Activated T-cell treated with anti-CD3 and anti-CD28 coated beads, Interleukin-2, amount 50 U/mL, for 1 hour (primary cell): ENCODE measurements around the gene MMP7.
"Not testable (repeated sequence)": the region's sequence is repeated elsewhere in the genome, so short reads cannot be mapped to it uniquely, and the experiment has no call there.

Source experiments
- DNase-seq: peaks from one replicate; pipeline ENCODE4 v3.0.0-alpha.2; 2020

Gene MMP7

DNA sequence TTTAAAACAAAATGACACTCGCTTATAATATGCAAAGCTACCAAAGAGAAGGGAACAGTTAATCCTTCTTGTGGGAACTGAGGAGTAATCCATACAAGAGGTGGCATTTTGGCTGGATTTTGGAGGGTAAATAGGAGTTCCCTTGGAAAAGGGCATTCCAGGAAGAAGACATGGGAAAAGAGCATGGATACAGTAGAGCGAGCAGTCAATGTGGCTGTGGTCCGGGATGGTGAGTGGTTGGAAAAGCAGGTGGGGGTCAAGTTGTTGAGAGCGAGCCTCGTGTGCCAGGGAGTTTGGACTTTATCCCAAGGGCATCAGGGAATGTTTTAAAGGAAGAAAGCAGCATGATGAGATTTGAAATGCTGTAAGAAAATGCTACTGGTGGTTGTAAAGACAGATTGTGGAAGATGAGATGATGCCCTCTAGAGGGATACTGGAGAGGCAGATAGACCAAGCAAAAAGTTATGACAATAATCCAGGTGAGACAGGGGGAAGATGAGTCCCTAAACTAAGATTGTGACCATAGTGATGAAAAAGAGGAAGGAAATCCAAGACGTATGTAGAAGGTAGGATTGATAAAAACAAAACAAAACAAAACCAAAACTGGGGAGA is 3.8 kb upstream of the MMP7 start:
- DNase-seq = no peak

DNA sequence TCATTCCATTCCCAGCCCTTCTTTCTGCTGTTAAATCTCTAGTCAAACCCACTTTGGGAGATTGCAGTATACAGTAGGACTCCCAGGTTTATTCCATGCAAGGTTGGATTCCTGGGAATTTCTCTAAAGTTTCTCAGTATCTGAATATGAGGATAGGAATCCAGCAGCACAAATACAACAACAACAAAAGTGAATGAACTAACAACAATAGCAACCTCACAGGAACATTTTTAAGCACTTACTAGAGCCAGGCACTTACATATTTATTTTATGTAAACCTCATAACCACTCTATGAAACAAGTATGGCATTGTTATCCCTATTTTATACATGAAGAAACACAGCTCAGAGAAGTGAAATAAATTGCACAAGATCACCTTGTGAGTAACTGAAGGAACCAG is 1.9 kb downstream of the MMP7 start:
- DNase-seq = no peak

DNA sequence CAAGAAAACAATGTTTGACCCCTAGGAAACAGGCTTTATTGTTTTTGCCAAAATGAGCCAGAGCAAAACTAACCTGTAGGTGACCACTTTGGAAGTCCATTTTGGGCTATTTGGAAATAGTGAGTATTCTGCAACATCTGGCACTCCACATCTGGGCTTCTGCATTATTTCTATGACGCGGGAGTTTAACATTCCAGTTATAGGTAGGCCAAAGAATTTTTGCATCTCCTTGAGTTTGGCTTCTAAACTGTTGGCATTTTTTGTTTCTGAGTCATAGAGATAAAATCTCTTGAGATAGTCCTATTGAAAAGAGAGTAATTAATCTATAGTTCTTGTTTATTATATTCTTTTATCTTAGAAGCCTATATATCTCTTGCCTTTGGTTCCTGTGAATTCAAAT is 2.9 kb downstream of the MMP7 start:
- no peak for DNase-seq

DNA sequence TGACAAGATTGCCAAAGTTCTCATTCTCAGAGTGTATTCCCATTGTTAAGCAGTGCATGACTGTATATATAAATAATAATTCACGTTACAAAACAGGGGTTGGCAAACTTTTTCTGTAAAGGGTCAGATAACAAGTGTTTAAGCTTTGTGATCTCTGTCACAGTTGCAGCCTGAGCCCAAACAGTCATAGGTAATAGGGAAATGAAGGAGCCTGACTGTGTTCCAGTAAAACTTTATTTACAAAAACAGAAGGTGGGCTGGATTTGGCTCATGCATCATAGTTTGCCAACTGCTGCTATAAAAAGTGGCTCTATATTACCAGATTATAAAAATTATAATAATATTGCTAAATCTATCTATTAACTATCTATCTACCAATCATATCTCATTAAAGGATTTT is 3.5 kb downstream of the MMP7 start:
- no peak for DNase-seq

DNA sequence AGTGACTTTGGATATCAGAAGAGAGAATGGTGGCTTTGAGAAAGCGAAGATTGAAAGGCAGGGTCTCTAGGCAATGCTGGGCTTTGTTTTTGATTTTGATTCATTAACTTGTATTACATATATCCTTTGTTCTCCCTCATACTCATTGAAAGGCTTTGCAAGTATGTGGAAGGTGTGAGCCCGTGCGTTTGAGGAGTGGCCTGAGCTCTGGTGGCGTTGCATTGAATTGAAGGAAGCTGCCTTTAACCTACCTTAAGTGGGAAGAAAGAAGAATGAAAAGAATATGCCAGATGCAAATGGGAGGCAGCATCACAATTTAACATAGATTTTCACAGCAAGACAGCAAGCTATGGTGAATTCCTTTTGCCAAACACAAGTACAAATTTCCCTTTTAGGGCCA is 6.7 kb downstream of the MMP7 start:
- no peak for DNase-seq

DNA sequence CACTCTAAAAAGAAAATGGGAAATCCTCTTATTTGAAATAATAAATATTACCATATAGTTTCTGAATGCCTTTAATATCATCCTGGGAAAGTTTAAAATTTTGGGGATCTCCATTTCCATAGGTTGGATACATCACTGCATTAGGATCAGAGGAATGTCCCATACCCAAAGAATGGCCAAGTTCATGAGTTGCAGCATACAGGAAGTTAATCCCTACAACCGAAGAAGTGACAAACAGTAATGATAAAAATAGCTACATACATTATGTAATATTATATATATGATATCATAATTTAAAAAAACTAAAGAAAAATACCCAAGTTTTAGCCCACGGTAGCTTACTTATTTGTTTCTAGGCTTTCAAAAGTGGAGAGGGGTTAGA is 7.4 kb downstream of the MMP7 start:
- no peak for DNase-seq

DNA sequence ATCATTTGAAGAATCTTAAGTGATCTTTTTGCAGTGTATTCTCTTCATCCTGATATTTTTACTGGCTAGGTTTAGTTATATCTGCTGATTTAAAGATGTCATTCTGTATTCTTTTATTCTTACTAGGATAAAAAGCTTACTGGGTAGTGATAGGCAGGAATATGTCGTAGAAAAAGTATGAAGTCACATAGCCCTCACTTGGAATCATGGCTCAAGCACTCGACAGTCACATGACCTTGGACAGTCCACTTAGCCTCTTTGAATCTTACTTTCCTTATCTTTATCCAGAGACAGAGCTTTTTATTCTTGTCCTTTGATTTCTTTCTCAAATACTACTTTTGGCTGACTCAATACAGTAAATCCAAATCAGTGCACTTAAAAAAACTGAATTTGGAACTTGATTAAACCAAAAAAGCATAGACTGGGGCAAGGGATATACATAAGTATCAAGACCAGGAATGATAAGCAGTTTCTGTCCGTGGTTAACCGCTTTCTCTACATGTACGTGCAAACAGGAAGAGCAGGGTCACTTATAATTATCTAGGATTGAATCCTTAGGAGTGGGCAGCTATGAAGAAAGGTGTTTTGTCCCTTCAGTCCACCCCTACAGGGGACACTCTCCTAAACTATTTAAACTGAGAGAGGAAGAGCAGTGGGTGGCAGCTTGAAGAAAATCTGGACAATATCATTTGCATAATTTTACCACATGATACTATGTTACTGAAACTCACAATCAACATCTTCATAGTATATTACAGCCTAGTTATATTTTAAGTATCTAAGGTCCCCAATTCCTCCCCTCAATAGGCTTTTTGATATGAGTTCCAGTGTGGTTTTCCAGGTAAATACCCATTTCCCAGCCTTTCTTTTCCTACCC is 8.0 kb downstream of the MMP7 start:
- no peak for DNase-seq

DNA sequence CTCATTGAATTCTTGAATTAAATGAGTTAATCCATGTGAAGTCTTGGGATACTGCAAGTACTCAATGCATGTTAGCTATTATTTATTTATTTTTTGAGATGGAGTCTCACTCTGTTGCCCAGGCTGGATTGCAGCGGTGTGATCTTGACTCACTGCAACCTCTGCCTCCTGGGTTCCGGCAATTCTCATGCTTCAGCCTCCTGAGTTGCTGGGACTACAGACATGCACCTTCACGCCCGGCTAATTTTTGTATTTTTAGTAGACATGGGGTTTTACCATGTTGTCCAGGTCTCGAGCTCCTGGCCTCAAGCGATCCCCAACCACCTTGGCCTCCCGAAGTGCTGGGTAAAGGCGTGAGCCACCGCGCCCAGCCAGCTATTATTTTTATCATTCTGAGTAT is 9.4 kb downstream of the MMP7 start:
- no peak for DNase-seq

DNA sequence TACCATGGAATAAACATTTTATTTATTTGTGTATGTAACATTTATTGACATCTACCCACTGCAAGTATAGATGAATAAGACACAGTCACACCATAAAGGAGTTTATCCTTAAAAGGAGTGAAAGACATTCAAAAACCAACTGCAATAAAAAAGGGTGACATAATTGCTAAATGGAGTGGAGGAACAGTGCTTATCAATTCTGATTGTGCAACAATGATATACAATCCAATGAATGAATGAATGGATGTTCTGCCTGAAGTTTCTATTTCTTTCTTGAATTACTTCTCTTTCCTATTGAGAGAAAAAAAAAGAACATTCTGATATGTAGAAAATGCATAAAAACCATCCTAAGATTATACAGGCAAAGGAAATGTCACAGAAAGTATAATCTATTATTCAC is 10.0 kb downstream of the MMP7 start:
- DNase-seq = no peak

DNA sequence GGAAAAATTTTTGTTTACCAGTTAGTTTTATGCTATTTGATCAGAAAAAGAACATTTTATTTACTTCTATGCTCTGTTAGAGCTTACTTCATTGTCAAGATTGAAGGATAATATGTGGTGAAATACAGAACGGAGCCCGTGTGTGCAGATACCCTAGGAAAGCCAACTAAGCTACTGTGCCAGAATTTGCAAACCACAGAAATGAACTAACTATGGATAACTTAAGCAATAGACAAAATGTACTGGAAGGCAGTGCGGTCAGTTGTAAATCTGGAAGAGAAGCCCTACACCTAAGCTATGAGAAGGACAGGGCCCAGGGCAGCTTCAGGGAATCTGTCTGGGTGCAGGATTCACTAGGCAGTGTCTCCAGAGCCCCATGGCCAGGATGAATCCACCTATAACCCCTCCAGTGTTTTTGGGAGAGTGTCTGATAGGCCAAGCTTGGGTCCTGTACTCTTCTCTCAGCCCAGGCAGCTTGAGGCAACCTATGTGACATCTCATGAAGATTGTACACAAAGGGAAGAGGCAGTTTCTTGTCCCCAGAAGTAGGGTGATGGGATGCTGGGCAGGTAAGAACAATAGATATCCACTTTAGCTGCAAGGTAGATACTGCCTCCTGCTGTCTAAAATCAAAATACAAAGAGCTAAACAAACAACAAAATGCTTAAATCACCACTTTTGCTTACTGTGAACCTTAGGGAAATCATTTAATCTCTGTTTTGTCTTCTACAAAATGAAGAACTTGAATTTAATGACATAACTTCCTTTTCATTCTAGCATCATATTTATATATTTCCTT is 12.1 kb downstream of the MMP7 start:
- no peak for DNase-seq

DNA sequence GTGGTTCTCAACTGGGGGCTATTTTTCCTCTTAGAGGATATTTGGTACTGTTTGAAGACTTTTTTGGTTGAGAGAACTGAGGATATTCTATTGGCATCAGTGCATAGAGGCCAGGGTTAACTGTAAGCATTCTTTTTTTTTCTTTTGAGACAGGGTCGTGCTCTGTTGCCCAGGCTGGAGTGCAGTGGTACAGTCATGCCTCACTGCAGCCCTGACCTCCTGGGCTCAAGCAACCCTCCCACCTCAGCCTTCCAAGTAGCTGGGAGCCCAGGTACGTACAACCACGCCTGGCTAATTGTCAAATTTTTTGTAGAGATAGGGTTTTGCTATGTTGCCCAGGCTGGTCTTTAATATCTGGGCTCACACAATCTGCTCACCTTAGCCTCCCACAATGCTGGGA is 12.9 kb downstream of the MMP7 start:
- no peak for DNase-seq

DNA sequence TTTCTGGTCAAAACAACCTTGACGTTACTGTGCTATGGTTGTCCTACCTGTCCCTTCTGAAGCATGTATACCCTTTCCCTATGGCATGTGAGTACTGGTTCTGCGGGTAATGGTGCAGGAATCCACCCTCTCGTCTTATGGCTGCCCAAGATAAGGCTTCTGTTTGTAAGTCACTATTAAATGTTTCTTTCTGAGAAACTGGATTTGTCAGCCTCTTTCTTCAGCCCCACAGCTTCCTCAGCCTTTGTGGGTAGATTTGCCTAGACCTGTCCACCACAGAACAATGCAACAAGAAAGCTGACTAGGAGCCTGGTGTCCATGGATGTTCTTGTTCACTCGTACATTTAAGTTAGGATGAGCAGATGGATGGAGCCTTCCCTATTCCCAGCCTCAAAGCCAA is 14.4 kb downstream of the MMP7 start:
- no peak for DNase-seq

DNA sequence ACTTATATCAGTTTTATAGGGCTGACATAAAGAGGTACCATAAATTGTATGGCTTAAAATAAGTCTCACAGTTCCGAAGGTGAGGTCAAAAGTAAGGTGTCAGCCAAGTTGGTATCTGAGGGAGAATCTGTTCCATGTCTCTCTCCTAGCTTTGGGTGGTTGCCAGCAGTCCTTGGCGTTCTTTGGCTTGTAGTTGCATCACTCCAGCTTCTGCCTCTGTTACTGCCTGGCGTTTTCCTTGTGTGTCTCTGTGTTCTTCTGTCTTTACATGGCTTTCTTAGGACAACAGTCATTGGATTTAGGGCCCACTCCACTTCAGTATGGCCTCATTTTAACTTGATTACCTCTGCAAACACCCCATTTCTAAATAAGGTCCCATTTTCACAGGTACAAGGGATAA is 16.7 kb downstream of the MMP7 start:
- DNase-seq = no peak

DNA sequence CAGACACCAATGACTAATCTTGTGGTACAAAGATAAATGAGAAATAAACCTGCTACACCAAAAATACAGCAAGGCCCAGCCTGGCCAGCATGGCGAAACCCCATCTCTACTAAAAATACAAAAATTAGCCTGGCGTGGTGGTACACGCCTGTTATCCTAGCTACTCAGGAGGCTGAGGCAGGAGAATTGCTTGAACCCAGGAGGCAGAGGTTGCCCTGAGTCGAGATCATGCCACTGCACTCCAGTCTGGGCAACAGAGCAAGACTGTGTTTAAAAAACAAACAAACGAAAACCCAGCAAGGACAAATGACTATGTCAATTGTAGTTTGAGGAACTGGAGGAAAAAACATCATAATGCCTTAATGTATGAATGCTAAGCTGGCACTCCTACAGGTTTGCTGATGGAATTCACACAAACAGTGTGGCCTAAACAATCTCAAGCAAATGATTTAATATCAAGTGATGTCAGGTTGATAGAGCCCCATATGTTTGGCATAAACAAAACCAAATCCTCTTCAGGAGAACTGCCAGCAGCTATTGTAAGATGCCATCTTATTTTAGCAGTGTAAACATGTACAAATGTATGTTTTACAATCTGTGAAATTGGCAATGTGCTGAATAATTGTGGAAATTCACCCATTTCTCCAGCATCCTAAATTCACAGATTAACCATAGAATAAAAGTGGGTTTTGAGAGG is 20.0 kb downstream of the MMP7 start:
- no peak for DNase-seq

DNA sequence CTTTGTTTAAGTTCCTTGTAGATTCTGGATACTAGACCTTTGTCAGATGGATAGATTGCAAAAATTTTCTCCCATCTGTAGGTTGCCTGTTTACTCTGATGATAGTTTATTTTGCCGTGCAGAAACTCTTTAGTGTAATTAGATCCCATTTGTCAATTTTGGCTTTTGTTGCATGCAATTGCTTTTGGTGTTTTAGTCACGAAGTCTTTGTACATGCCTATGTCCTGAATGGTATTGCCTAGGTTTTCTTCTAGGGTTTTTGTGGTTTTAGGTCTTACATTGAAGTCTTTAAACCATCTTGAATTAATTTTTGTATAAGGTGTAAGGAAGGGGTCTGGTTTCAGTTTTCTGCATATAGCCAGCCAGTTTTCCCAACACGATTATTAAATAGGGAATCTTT is 27.7 kb downstream of the MMP7 start:
- DNase-seq = not testable (repeated sequence)

DNA sequence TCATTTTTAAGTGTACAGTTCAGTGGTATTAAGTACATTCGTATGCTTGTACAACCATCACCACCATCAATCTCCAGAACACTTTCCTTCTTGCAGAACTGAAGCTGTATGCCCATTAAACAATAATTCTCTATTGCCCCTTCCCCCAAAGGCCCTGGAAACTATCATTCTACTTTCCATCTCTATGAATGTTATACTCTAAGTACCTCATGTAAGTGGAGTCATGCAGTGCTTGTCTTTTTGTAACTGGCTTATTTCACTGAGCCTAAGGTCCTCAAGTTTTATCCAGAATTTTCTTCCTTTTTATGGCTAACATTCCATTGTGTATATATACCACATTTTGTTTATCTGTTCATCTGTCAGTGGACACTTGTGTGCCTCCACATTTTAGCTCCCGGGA is 29.7 kb downstream of the MMP7 start:
- no peak for DNase-seq

DNA sequence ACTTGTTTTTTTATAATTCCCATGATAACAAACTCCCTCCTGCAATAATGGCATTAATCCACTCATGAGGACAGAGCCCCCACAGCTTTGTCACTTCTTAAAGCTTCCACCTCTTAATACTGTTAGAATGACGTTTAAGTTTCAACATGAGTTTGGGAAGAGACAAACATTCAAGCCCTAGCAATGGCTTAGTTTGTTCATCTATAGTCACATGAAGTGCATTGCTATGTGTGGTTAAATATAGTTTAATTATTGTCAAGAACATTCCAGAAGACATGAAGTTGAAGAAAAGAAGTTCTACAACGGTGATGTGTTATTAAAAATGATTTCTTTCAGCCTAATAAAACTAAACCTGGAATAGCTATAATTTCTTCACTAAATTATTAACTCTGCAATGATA is 30.6 kb downstream of the MMP7 start:
- DNase-seq = no peak

DNA sequence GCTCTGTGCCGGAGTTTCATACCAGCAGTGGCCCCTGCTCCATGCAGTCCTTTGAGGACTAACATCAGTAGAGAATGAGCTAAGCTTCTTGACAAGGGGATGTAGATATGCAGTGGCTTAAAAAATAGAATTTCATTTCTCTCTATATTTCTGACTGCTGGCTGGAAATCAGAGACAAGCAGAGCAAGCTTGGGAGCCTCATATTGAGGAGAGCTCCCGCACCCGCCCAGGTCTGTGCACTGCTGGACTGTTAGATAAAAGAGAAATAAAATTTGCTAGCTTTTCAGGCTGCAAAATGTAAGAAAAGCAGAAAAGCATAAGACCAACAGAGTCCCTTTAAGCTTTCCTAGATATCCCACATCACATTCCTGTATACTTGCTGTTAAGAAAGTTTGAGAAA is 31.4 kb downstream of the MMP7 start:
- no peak for DNase-seq

DNA sequence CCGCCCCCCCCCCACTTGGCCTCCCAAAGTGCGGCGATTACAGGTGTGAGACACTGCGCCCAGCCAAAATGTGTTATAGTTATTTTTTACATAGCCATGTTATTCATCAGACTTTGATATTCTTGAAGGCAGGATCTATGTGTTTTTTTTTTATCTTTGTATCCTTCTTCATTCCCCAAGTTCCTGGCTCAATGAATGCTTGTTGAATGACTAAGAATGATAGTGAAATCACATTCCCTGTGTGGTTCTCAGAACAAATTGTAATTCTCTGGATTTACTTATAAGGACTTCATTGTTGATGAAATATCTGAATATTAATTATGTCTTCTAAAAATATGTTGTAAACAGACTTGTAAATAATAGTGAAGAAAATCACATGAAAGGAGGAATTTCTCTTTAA is 33.5 kb downstream of the MMP7 start:
- no peak for DNase-seq

DNA sequence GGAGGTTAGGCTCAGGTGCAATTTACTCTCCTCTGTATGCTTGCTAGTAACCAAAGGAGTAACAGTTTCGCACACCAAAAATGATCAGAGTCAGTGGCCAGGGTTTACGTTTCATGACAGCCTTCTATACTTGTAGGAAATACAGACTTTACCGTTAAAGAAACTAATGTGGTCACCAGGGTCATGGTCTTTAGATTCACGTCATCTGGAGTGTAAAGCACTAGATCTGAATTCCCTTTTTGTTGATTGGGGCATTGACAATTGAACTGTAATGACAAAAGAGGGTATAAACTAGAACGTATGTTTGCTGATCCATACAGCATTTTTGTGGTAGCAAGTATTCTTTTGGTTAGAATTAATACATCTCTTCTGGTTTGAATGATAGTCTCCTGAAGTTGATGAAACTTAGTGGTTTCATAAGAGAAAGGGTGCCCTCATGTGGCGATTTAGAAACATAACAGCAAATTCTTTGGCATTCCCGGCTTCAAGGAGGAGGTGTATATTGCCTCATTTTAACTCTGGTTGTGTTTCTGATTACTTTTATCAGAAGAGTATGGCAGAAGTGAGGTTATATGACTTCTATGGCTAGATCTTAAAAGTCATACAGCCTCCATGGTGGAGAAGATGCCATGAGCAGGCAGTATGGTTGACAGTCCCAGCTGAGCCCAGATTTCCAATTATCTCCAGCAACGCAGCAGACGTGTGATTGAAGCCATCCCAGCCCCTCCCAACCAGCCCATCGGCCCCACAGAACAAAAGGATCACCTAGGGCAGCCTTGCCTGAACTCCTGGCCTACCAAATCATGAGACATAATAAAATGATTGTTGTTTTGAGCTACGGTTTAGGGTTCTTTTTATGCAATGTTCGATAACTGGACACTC is 35.1 kb downstream of the MMP7 start:
- DNase-seq = no peak

DNA sequence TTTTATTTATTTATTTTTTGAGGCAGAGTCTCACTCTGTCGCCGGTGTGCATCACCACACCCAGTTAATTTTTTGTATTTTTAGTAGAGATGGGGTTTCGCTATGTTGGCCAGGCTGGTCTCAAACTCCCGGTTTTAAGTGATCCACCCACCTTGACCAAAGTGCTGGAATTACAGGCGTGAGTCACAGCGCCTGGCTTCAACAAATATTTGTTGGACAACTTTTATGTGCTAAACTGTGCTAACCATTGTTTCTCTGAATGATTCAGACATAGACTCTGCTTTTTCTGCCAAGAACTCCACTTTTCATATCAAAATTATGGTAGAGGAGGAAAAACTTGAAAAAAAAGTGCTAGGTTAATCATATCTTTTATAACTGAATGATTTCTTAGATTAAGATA is 36.3 kb downstream of the MMP7 start:
- no peak for DNase-seq

DNA sequence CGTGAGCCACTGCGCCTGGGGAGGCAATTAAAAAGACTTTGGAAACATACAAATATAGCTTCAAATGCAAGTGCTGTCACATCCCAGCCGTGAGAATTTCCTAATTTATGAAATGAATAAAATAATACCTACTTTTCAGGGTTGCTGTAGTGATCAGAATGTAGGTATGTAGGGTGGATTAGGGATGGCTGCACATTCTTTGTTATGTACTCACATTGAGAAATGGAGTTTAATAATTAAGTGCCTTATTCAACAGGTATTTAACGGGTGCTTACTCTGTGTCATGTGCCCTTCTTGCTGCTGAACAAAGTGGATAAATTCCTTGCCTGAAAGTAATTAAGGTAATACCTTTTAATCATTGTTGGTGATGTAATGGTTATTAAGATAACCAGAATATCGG is 37.0 kb downstream of the MMP7 start:
- DNase-seq = no peak
